ENCODE results near the gene SHANK3.

GRCh38 chr22:50683994-50684371, 11.4 kb downstream of the SHANK3 start:
- TF ChIP-seq CTCF (IDR thresholded peaks at IDR 0.05; ENCODE audit: extremely low read depth in 1 of 2, insufficient read depth in 1 of 2, low read depth in 1 of 2, low read length in 2 of 2) (no peak), EZH2 (IDR thresholded peaks at IDR 0.05; ENCODE audit: borderline replicate concordance, low read depth, low read length, severe bottlenecking) (no peak), POLR2A (IDR thresholded peaks at IDR 0.05; ENCODE audit: low read depth, low read length) (no peak), GATA2 (IDR thresholded peaks at IDR 0.05; ENCODE audit: insufficient read depth, insufficient read length, low read depth, low read length) (no peak), FOS (IDR thresholded peaks at IDR 0.05; ENCODE audit: borderline replicate concordance, insufficient read depth, low read length) (no peak), POLR2AphosphoS5 (IDR thresholded peaks at IDR 0.05; ENCODE audit: insufficient read depth, low read depth, low read length) (no peak), MAX (IDR thresholded peaks at IDR 0.05; ENCODE audit: insufficient read depth, insufficient read length) (no peak), JUN (IDR thresholded peaks at IDR 0.05; ENCODE audit: borderline replicate concordance, insufficient read depth, insufficient read length, low read depth) (no peak)

Data from endothelial cell of umbilical vein (primary cell).